Uterus (tissue), 2 donors: Measurements from ENCODE around the gene OR2AT4.

ENCODE experiments used
- CTCF ChIP-seq, 4 experiments: fragments of 200-600 bp in 2 of 4; fragments of 450-650 bp in 2 of 4; sonication (generic) in 2 of 4; IDR thresholded peaks; one replicate each; pipeline ENCODE4 v1.5.1; 2016 to 2019; ENCODE audit warnings: antibody characterized with exemption in 4 of 4, mild to moderate bottlenecking in 2 of 4, moderate library complexity in 1 of 4
- POLR2A ChIP-seq, 2 donors: fragments of 450-650 bp; IDR thresholded peaks; one replicate each; pipeline ENCODE4 v1.6.1; 2016; ENCODE audit warnings: antibody characterized with exemption in 2 of 2, mild to moderate bottlenecking in 1 of 2, moderate library complexity in 1 of 2

GRCh38 chr11:75082601-75083216, 14.0 kb downstream of the OR2AT4 start:
- no peak for TF ChIP-seq CTCF (IDR thresholded peaks at IDR 0.05)
- no peak for TF ChIP-seq POLR2A (IDR thresholded peaks at IDR 0.05)
